HepG2 (cell line): ENCODE results near the gene ZNF8. TPM values are rescaled to one million over a fixed set of nuclear protein-coding genes. Genes with fewer than 3 reads are reported as not detected.

Experiments
- AKAP8 ChIP-seq: sonication (generic); formaldehyde crosslinking; IDR thresholded peaks from 2 replicates; pipeline ENCODE4 v1.5.1; 2020; ENCODE audit warnings: mild to moderate bottlenecking, missing genetic modification reagents
- CAMTA2 ChIP-seq: sonication (generic); formaldehyde crosslinking; IDR thresholded peaks from 2 replicates; pipeline ENCODE4 v1.4.0; 2020; ENCODE audit warnings: mild to moderate bottlenecking, missing genetic modification reagents, borderline replicate concordance
- CBX1 ChIP-seq: IDR thresholded peaks from one replicate; pipeline ENCODE4 v1.6.1; 2016; ENCODE audit warnings: antibody characterized with exemption, low read depth
- JUND ChIP-seq: sonication (generic); formaldehyde crosslinking; IDR thresholded peaks from 2 replicates; pipeline ENCODE4 v1.8.0; 2022; ENCODE audit warnings: mild to moderate bottlenecking, missing genetic modification reagents
- MBD4 ChIP-seq: IDR thresholded peaks from 2 replicates; pipeline ENCODE4 v1.6.1; 2012; ENCODE audit warnings: low read length, inconsistent platforms, borderline replicate concordance
- MTERF4 ChIP-seq: sonication (generic); formaldehyde crosslinking; IDR thresholded peaks from 2 replicates; pipeline ENCODE4 v1.8.0; 2023; ENCODE audit warnings: mild to moderate bottlenecking, missing genetic modification reagents
- NCOA2 ChIP-seq: sonication (generic); formaldehyde crosslinking; IDR thresholded peaks from 2 replicates; pipeline ENCODE4 v1.8.0; 2022; ENCODE audit warnings: inconsistent platforms
- PRDM15 ChIP-seq: sonication (generic); formaldehyde crosslinking; IDR thresholded peaks from 2 replicates; pipeline ENCODE4 v1.4.0; 2020; ENCODE audit warnings: missing genetic modification reagents
- SPEN ChIP-seq: sonication (generic); formaldehyde crosslinking; IDR thresholded peaks from 2 replicates; pipeline ENCODE4 v1.5.1; 2020; ENCODE audit warnings: low read depth, mild to moderate bottlenecking, missing genetic modification reagents
- ZNF282 ChIP-seq: fragments of 450-650 bp; IDR thresholded peaks from 2 replicates; pipeline ENCODE4 v1.6.1; 2018; ENCODE audit not compliant: partially characterized antibody
- ZNF589 ChIP-seq: sonication (generic); formaldehyde crosslinking; conservative IDR thresholded peaks from 2 replicates; pipeline ENCODE4 v1.8.0; 2022; ENCODE audit warnings: mild to moderate bottlenecking, moderate library complexity, missing genetic modification reagents
- ZNF678 ChIP-seq: sonication (generic); formaldehyde crosslinking; IDR thresholded peaks from 2 replicates; pipeline ENCODE4 v1.4.0; 2020; ENCODE audit warnings: mild to moderate bottlenecking, missing genetic modification reagents
- polyA plus RNA-seq, 8 experiments: library from polyadenylated mRNA; depleted of rRNA in 3 of 8; stranded (reverse) in 7 of 8; unstranded in 1 of 8; fragments of >200 nt; fragmentation: Illumina TruSeq in 4 of 8; extraction: Trizol in 4 of 8; gene quantifications; 2 replicates each; pipeline versions ENCODE4 v1.2.1 to v1.2.3, GENCODE V29; 2011 to 2016; ENCODE audit warnings: low read depth in 4 of 8, missing spikeins in 1 of 8, mixed read lengths in 1 of 8; ENCODE audit not compliant: insufficient read depth in 1 of 8
- total RNA-seq, 5 experiments: library from RNA; depleted of rRNA; stranded (reverse); fragments of >200 nt; fragmentation: Illumina TruSeq; extraction: Trizol; gene quantifications; 2 replicates each; pipeline ENCODE4 v1.2.3, GENCODE V29; 2016; ENCODE audit warnings: low read depth in 1 of 5
- TF ChIP-seq, protein P1 (sequence below): sonication (generic); formaldehyde crosslinking; IDR thresholded peaks from 2 replicates; pipeline ENCODE4 v1.4.0; 2020; ENCODE audit warnings: missing genetic modification reagents
- TF ChIP-seq, protein P2 (sequence below): sonication (generic); formaldehyde crosslinking; IDR thresholded peaks from 2 replicates; pipeline ENCODE4 v1.5.0; 2020; ENCODE audit warnings: mild to moderate bottlenecking, missing genetic modification reagents

The ZNF8 gene
- total and polyA plus RNA-seq, 2 of the 13 experiments (the other 11 are each of a cell fraction or from before 2014, with no cell fraction given), result 3.1 to 3.3 TPM

- TF ChIP-seq, protein P1, sequence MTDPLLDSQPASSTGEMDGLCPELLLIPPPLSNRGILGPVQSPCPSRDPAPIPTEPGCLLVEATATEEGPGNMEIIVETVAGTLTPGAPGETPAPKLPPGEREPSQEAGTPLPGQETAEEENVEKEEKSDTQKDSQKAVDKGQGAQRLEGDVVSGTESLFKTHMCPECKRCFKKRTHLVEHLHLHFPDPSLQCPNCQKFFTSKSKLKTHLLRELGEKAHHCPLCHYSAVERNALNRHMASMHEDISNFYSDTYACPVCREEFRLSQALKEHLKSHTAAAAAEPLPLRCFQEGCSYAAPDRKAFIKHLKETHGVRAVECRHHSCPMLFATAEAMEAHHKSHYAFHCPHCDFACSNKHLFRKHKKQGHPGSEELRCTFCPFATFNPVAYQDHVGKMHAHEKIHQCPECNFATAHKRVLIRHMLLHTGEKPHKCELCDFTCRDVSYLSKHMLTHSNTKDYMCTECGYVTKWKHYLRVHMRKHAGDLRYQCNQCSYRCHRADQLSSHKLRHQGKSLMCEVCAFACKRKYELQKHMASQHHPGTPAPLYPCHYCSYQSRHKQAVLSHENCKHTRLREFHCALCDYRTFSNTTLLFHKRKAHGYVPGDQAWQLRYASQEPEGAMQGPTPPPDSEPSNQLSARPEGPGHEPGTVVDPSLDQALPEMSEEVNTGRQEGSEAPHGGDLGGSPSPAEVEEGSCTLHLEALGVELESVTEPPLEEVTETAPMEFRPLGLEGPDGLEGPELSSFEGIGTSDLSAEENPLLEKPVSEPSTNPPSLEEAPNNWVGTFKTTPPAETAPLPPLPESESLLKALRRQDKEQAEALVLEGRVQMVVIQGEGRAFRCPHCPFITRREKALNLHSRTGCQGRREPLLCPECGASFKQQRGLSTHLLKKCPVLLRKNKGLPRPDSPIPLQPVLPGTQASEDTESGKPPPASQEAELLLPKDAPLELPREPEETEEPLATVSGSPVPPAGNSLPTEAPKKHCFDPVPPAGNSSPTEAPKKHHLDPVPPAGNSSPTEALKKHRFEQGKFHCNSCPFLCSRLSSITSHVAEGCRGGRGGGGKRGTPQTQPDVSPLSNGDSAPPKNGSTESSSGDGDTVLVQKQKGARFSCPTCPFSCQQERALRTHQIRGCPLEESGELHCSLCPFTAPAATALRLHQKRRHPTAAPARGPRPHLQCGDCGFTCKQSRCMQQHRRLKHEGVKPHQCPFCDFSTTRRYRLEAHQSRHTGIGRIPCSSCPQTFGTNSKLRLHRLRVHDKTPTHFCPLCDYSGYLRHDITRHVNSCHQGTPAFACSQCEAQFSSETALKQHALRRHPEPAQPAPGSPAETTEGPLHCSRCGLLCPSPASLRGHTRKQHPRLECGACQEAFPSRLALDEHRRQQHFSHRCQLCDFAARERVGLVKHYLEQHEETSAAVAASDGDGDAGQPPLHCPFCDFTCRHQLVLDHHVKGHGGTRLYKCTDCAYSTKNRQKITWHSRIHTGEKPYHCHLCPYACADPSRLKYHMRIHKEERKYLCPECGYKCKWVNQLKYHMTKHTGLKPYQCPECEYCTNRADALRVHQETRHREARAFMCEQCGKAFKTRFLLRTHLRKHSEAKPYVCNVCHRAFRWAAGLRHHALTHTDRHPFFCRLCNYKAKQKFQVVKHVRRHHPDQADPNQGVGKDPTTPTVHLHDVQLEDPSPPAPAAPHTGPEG (CRISPR knock-in tag), result peak; percentile 90
- TF ChIP-seq SPEN (CRISPR knock-in tag) (peak; percentile 93), PRDM15 (CRISPR knock-in tag) (no peak), CAMTA2 (CRISPR knock-in tag) (no peak; the same call in 1 of the 2 replicates), ZNF589 (CRISPR knock-in tag) (peak; percentile 91), AKAP8 (CRISPR knock-in tag) (peak; percentile 79; the same call in 1 of the 2 replicates), CBX1 (peak; percentile 92), NCOA2 (CRISPR knock-in tag) (0 out of 2 replicates have a peak, but pooled peaks have one; percentile 40), JUND (CRISPR knock-in tag) (peak; percentile 48; the same call in 1 of the 2 replicates), ZNF678 (CRISPR knock-in tag) (0 out of 2 replicates have a peak, but pooled peaks have one; percentile 51), MTERF4 (CRISPR knock-in tag) (0 out of 2 replicates have a peak, but pooled peaks have one; percentile 13), ZNF282 (no peak), MBD4 (no peak)
- TF ChIP-seq, protein P2, sequence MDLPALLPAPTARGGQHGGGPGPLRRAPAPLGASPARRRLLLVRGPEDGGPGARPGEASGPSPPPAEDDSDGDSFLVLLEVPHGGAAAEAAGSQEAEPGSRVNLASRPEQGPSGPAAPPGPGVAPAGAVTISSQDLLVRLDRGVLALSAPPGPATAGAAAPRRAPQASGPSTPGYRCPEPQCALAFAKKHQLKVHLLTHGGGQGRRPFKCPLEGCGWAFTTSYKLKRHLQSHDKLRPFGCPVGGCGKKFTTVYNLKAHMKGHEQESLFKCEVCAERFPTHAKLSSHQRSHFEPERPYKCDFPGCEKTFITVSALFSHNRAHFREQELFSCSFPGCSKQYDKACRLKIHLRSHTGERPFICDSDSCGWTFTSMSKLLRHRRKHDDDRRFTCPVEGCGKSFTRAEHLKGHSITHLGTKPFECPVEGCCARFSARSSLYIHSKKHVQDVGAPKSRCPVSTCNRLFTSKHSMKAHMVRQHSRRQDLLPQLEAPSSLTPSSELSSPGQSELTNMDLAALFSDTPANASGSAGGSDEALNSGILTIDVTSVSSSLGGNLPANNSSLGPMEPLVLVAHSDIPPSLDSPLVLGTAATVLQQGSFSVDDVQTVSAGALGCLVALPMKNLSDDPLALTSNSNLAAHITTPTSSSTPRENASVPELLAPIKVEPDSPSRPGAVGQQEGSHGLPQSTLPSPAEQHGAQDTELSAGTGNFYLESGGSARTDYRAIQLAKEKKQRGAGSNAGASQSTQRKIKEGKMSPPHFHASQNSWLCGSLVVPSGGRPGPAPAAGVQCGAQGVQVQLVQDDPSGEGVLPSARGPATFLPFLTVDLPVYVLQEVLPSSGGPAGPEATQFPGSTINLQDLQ (CRISPR knock-in tag), result peak; percentile 21; the same call in 1 of the 2 replicates
These were observed 48.4 kb downstream of the ZNF8 start, which contains the start of gene ZSCAN22 (continued) for GRCh38 chr19:58326914-58327726.
